Prostate gland (tissue), 2 donors: ENCODE data around the gene HTR7. TPM values are rescaled to one million over a fixed set of nuclear protein-coding genes. Genes with fewer than 3 reads are reported as not detected.
"Not testable (repeated sequence)": the region's sequence is repeated elsewhere in the genome, so short reads cannot be mapped to it uniquely, and the experiment has no call there.

Experiments used
- DNase-seq: peaks from one replicate; pipeline ENCODE4 v3.0.0-alpha.2; 2019; ENCODE audit warnings: low spot score
- H3K27ac ChIP-seq, 2 donors: fragments of 200-600 bp; sonication (generic); 2 replicates each; pipeline ENCODE4 v1.5.1; 2017 to 2019
- H3K27me3 ChIP-seq: fragments of 200-600 bp; sonication (generic); replicated peaks from 2 replicates; pipeline ENCODE4 v1.5.1; 2019; ENCODE audit not compliant: insufficient read depth
- H3K36me3 ChIP-seq, 2 donors: fragments of 200-600 bp; sonication (generic); 1 replicate in 1 of 2; 2 replicates in 1 of 2; pipeline versions ENCODE4 v1.5.1 to v1.8.1; 2017 to 2019
- H3K4me1 ChIP-seq: fragments of 200-600 bp; sonication (generic); replicated peaks from 2 replicates; pipeline ENCODE4 v1.5.1; 2019
- H3K4me3 ChIP-seq, 2 donors: fragments of 200-600 bp; sonication (generic); 2 replicates each; pipeline ENCODE4 v1.5.1; 2017 to 2019
- H3K9me3 ChIP-seq: fragments of 200-600 bp; sonication (generic); 2 replicates; pipeline ENCODE4 v1.5.1; 2017
- CTCF ChIP-seq, 4 experiments: fragments of 200-600 bp in 2 of 4; fragments of 450-650 bp in 2 of 4; sonication (generic) in 2 of 4; IDR thresholded peaks; 1 replicate in 3 of 4; 2 replicates in 1 of 4; pipeline ENCODE4 v1.5.1; 2016 to 2019; ENCODE audit warnings: antibody characterized with exemption in 4 of 4, mild to moderate bottlenecking in 2 of 4, moderate library complexity in 2 of 4
- POLR2A ChIP-seq: fragments of 450-650 bp; IDR thresholded peaks from one replicate; pipeline ENCODE4 v1.6.1; 2016; ENCODE audit warnings: antibody characterized with exemption, mild to moderate bottlenecking
- POLR2AphosphoS5 ChIP-seq: sonication (generic); formaldehyde crosslinking; IDR thresholded peaks from one replicate; pipeline ENCODE4 v1.6.1; 2017; ENCODE audit warnings: antibody characterized with exemption
- WGBS: methylation state at CpG from one replicate; pipeline ENCODE4 v1.1.5; 2018; 5-methylcytosine and 5-hydroxymethylcytosine counted together
- intact Hi-C: fragments of 100-400 bp; cut with DNase I; formaldehyde crosslinking; loops from one replicate; pipeline ENCODE4 v1.14.2; 2022
- total RNA-seq, 2 donors: library from RNA; depleted of rRNA; stranded (reverse); fragments of >200 nt; gene quantifications; one replicate each; pipeline ENCODE4 v1.1.0, GENCODE V29; 2016

Gene HTR7
- total RNA-seq, result 1 to 10 TPM in 1 of 2 donors, under 1 TPM in 1; 0.77 to 3.5 TPM

- Histone ChIP-seq H3K27ac (peak within 1 kb of the TSS in 1 of 2 donors; percentile 12), H3K4me1 (no peaks in the 10 kb centered on the region), H3K27me3 (no peaks in the 10 kb centered on the region), H3K36me3 (no peaks in the 10 kb centered on the region), H3K4me3 (peak within 1 kb of the TSS; percentile 42 to 46), H3K9me3 (no peaks in the 10 kb centered on the region)
- WGBS, result under 1% methylated on average over 55 of the region's 104 CpGs
- TF ChIP-seq CTCF (IDR thresholded peaks at IDR 0.05) (peak; percentile 32 to 68 (median 44)), POLR2AphosphoS5 (no peak), POLR2A (no peak)
- DNase-seq, result peak; percentile 31
- intact Hi-C loops, result loop anchor here (10.0 kb wide), 1 partner anchor 103 kb away; no protein-coding TSS in a partner anchor
Observed at GRCh38 chr10:90857635-90858460, at the start of gene HTR7. Gene HTR7, minus strand, starts transcription at chr10:90858039. Its CDS starts 368 bp downstream, at chr10:90857671.

- no peaks in the 10 kb centered on the region for H3K4me1 ChIP-seq
- WGBS, result 70% methylated on average over 1 of the region's 1 CpG
- H3K27me3 ChIP-seq, result no peaks in the 10 kb centered on the region
- no peak for DNase-seq
- no peaks in the 10 kb centered on the region for H3K9me3 ChIP-seq
- no peak overlapping the region for H3K4me3 ChIP-seq
- TF ChIP-seq POLR2AphosphoS5 (no peak), POLR2A (no peak), CTCF (IDR thresholded peaks at IDR 0.05) (no peak)
- H3K36me3 ChIP-seq, result no peaks in the 10 kb centered on the region
- H3K27ac ChIP-seq, result no peak overlapping the region
- intact Hi-C loops, result no loop called here
Observed at GRCh38 chr10:90906596-90906995, 48.8 kb upstream of the HTR7 start.

GRCh38 chr10:90905925-90906324 lies 48.1 kb upstream of the HTR7 start:
- 83% methylated on average over 1 of the region's 1 CpG for WGBS
- H3K4me1 ChIP-seq, result no peaks in the 10 kb centered on the region
- no peaks in the 10 kb centered on the region for H3K36me3 ChIP-seq
- no peak overlapping the region for H3K4me3 ChIP-seq
- H3K27ac ChIP-seq, result no peak overlapping the region
- TF ChIP-seq POLR2A (no peak), POLR2AphosphoS5 (no peak), CTCF (IDR thresholded peaks at IDR 0.05) (no peak)
- intact Hi-C loops, result no loop called here
- no peaks in the 10 kb centered on the region for H3K9me3 ChIP-seq
- no peak for DNase-seq
- H3K27me3 ChIP-seq, result no peaks in the 10 kb centered on the region

GRCh38 chr10:90896916-90897315 lies 39.1 kb upstream of the HTR7 start:
- DNase-seq, H3K27me3 ChIP-seq, H3K4me3 ChIP-seq, intact Hi-C loops, H3K27ac ChIP-seq, H3K4me1 ChIP-seq, H3K36me3 ChIP-seq, H3K9me3 ChIP-seq: not testable (repeated sequence)
- WGBS, result 93% methylated on average over 2 of the region's 2 CpGs

- Histone ChIP-seq H3K27me3 (no peaks in the 10 kb centered on the region), H3K9me3 (no peaks in the 10 kb centered on the region), H3K4me1 (peaks cover 3% of the 10 kb centered on the region), H3K36me3 (no peaks in the 10 kb centered on the region), H3K27ac (no peak overlapping the region), H3K4me3 (no peak overlapping the region)
- TF ChIP-seq POLR2AphosphoS5, result no peak
- no peak for TF ChIP-seq POLR2A
- no peak for TF ChIP-seq CTCF (IDR thresholded peaks at IDR 0.05)
- 94% methylated on average over 3 of the region's 3 CpGs for WGBS
- intact Hi-C loops, result no loop called here
- DNase-seq, result no peak
Observed at GRCh38 chr10:90893190-90893589, 35.4 kb upstream of the HTR7 start.
